HG02678 (cell line): ENCODE results near the gene RIMBP2.
"Not testable (repeated sequence)": the region's sequence is repeated elsewhere in the genome, so short reads cannot be mapped to it uniquely, and the experiment has no call there.

ENCODE experiments used
- ATAC-seq: cut with Tn5 transposase; IDR thresholded peaks from one replicate; pipeline ENCODE4 v1.9.1; 2021; ENCODE audit warnings: mild to moderate bottlenecking, moderate library complexity; ENCODE audit not compliant: unreplicated experiment

The RIMBP2 gene, protein sequence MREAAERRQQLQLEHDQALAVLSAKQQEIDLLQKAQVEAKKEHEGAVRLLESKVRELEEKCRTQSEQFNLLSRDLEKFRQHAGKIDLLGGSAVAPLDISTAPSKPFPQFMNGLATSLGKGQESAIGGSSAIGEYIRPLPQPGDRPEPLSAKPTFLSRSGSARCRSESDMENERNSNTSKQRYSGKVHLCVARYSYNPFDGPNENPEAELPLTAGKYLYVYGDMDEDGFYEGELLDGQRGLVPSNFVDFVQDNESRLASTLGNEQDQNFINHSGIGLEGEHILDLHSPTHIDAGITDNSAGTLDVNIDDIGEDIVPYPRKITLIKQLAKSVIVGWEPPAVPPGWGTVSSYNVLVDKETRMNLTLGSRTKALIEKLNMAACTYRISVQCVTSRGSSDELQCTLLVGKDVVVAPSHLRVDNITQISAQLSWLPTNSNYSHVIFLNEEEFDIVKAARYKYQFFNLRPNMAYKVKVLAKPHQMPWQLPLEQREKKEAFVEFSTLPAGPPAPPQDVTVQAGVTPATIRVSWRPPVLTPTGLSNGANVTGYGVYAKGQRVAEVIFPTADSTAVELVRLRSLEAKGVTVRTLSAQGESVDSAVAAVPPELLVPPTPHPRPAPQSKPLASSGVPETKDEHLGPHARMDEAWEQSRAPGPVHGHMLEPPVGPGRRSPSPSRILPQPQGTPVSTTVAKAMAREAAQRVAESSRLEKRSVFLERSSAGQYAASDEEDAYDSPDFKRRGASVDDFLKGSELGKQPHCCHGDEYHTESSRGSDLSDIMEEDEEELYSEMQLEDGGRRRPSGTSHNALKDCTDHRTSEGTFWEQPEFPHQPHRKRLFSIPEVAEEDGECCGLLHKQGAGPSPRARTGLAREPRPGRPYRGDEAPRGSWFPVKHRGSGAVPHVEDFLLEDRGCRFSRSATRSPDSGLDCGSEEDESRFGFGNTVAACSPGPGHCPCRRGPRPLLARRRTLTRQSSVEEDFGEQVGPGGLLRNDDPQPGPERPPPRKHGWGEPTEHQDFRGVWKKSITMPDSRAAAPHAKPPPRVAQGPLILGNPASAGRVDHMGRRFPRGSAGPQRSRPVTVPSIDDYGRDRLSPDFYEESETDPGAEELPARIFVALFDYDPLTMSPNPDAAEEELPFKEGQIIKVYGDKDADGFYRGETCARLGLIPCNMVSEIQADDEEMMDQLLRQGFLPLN (N-terminal part only)

DNA sequence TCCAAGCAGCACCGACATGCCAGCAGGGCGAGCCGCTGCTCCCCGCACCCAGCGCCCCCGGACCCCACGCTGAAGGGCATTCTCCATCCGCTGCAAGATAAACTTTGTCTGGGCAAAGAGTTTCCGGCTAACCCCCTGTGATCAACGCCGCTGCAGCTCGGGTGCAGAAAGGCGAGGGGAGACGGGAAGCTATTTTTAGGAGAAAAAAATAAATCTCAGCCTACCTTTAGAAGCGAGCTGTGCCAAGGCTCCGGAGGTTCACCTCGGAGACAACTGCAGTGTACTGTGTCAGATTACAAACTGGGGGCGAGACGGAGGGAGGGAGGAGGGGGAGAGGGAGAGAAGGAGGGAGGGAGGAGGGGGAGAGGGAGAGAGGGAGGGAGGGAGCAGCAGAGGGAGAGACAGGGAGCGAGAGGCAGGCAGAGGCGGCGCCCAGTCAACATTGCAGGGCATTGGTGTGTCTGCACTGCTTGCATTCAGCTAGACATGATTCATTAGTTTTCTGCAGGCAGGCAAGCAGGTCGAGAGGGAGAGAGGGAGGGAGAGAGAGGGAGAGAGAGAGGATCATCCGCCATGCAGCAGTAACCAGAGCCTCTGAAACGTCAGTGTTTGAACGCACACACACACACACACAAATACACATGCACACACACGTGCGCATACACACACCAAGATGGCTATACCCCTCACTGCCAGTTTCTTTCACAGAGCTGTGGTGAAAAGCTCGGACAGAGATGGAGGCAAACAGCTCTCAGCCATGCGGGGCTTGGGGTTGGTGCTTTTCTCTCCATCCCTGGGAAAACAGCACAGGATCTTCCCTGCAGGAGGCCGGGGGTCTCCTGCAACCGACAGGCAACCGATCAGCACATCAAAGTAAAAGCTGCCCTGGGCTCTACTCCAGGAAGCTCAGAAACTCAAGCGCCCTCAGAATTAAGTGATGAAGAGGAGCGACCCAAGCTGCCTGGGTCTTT is at the start of gene RIMBP2:
RIMBP2 (minus strand) TSS at position 302 of the 971 bp plus-strand sequence. CDS start 237,286 bp downstream, outside the sequence.
- ATAC-seq: no peak

DNA sequence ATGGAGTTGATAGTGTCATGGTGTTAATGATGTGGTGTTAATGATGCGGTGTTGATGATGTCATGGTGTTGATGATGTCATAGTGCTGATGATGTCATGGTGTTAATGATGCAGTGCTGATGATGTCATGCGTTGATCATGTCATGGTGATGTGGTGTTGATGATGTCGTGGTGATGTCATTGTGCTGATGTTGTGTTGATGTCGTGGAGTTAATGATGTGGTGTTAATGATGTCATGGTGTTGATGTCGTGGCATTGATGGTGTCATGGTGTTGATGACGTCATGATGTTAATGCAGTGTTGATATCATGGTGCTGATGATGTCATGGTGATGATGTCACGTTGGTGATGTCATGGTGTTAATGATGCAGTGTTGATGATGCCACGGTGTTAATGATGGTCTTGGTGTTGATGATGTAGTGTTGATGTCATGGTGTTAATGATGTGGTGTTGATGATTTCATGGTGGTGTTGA is 49.1 kb upstream of the RIMBP2 start:
- no peak for ATAC-seq

DNA sequence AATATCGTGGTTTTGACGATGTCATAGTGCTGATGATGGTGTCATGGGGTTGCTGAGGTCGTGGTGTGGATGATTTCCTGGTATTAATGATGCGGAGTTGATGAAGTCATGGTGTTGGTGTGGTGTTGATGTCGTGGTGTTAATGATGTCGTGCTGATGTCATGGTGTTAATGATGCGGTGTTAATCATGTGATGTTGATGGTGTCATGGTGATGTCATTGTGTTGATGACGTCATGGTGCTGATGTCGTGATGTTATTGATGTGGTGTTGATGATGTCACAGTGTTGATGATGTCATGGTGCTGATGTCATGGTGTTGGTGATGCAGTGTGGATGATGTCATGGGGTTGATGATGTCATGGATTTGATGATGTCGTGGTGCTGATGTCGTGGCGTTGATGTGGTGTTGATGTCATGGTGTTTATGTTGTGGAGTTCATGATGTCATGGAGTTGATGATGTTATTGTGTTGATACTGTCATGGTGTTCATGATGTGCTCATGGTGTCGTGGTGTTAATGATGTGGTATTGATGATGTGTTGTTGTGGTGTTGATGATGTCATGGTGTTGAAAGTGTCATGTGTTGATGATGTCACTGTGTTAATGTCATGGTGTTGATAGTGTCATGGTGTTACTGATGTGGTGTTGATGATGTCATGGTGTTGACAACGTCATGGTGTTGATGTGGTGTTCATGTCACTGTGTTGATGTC is 48.5 kb upstream of the RIMBP2 start:
- no peak for ATAC-seq

DNA sequence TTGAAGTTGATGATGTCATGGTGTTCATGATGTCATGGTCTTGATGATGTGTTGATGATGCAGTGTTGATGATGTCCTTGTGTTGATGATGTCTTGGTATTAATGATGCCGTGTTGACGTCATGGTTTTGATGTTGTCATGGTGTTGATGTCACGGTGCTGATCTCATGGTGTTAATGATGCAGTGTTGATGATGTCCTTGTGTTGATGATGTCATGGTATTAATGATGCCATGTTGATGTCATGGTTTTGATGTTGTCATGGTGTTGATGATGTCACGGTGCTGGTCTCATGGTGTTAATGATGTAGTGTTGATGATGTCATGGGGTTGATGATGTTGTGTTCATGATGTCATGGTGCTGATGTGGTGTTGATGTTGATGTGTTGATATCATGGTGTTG is 48.0 kb upstream of the RIMBP2 start:
- no peak for ATAC-seq

DNA sequence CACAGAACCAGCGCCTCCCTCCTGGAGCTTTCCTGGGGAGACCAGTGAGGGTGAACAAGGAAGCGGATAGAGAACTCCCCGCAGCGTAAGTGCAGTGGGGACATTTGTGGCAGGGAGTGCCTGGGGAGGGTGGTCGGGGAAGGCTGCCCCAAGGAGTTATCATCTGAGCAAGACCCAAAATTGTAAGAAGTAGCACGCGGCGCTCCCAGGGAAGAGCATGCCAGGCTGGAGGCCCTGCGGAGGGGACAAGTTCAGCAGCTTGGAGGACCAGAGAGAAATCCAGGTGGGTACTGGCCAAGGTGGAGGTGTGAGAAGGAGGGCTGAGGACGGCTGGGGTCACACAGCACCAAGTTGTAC is 46.2 kb upstream of the RIMBP2 start:
- no peak for ATAC-seq

DNA sequence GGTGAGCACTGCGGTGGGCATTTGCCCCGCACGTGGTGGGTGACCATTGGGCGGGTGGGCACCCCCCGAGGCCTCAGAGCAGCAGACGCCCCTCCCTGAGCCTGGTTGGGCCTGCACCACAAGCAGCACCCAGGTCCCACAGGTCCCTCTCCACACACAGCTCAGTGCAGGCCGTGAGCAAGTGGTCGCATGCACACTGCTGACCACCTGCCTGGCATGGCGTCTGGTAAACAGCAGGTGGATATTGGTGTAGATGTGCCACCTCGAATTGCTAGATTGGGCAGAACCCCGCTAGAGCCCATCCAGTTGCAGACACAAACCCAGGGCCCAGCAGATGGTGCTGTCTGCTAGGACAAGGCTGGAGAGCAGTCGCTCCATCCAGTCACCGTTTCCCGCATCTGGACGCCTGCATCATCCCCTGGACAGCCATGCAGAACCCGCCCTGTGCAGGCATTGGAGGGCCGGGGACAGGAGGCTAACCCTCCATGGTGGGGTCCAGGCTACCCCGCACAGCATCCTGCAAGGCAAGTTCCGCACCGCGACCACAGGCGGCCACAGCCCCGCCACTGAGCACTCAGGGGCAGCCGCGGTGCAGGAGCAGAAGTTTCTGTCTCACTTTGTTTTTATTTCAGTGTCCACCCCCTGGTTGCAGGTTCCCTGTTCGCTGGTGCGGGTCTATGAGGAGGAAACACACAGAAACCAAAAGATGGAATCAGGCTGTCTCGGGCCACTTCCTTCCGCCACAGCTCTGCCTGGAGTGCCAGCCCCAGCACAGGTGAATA is 45.6 kb upstream of the RIMBP2 start:
- ATAC-seq: peak; percentile 63

DNA sequence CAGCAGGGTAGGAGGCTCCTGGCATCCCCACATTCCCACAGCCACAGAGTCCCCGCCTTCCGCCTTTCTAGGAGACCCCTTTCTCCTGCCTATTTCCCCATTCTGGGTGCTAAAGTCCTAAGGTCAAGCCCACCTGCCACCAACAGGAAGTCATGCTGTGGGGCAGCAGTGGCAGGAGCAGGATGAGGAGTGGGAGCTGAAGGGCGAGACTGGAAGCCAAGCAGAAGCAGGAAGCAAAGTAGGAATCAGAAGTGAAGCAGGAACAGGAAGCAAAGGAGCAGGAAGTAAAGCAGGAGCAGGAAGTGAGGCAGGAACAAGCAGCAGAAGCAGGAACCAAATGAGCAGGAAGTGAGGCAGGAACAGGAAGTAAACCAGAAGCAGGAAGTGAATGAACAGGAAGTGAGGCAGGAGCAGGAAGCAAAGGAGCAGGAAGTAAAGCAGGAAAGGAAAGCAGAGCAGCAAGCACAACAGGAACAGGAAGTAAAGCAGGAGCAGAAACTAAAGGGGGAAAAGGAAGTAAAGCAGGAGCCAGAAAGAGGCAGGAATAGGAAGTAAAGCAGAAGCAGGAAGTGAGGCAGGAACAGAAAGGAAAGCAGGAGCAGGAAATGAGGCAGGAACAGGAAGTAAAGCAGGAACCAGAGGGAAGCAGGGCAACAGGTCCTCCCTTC is 38.3 kb upstream of the RIMBP2 start:
- no peak for ATAC-seq

DNA sequence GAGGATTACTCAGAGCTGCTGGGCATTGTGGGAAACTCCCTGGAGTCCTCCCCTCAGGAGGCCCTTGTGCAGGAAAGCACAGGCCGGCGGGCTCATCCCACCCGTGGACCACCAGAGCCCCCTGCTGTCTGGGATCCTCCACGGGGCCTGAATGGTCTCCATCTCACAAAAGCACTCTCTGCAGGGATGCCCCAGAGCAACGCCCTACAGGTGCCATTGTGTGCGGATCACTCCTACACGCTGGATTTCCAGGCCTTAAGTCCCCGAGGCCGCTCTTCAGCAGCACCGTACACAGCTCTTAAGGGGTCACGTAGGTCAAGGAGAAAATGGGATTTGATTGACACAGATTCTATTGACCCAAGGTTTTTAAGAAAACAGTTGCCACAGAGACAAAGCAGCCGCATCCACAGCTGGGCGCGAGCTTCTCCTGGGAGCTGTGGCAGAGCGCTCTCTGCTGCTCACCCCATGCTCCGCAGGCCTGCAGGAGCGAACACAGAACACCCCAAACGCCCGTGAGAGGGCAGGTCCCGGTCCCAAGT is 36.7 kb upstream of the RIMBP2 start:
- ATAC-seq: no peak

DNA sequence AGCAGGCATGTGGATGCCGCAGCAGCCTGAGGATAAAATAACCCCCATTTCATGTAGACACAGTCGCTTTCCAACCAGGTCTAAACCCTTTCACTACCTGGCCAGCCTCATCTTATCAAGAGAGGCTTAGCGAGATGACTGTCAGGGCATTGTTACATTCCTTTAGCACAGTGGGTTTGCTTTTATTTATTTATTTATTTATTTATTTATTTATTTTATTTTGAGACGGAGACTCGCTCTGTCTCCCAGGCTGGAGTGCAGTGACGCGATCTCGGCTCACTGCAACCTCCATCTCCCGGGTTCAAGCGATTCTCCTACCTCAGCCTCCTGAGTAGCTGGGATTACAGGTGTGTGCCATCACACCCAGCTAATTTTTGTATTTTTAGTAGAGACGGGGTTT is 35.9 kb upstream of the RIMBP2 start:
- ATAC-seq: not testable (repeated sequence)

DNA sequence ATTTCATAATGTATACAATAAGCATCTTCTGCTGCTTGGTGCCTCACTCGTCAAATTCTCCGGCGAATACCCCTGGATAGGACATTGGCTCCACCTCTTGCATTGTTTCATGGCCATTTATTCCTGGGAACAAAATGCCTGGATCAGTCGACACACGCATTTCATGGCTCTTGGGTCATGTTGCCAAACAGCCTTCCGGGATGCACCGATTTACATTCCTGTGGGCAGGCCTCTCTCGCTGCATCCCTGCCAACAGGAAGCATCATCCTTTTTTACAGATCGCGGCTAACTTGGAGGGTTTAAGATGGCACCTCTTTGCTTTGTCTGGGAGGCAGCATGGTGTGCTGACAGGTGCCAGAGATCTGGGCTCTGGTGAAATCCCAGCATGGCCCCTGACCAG is 32.7 kb upstream of the RIMBP2 start:
- no peak for ATAC-seq

DNA sequence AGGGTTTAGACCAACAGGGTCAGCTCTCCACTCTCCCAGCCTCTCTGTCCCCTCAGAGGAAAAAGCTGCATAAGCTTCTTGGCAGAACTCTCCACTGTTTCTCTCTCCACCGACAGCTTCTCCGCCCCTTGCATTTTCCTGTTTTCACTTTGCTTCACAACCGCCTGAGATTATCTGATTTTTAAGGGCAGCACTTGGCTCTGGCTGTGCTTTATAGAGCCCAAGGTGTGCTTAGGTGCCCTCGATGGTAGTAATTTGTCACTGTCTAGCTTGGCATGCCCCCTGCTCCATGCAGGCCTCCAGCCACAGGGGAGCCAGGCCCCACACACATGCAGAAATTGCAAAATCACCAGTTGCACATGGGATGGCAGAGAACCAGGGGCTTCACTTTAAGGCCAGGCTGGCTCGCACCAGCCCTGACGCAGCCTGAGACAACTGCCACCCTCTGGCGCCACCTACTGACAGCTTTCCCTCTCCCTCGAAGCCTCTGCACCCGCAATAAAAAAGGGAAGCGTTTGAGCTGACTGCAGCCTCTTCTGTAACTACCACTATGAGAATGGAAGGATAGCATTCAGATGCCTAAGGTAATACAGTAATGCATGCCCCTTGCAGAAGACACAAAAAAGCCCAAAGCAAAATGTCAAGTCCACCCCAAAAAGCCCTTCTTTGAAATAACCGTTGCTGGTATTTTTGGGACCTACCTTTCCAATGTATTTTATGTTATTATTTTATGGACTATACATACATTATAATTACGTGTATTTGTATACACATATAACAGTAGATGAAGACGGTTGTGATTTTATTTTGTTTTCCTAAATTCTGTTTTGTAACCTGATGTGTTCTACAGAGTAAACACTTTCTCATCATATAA is 32.0 kb upstream of the RIMBP2 start:
- ATAC-seq: peak; percentile 86

DNA sequence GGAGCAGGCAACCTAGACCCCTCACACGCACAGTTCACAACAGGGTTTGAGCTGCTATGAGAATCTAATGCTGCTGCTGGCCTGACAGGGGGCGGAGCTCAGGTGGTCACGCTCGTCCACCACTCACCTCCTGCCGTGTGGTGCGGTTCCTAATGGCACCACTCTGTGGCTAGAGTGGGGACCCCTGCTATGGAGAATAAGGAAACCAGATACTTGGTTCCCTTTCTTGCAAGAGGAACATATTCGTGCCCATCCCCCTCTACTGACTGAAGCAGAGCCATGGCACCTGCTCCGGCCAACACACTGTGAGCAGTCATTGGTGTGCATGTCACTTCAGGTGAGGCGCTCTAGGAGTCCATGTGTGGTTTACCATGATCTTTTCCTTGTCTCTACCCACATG is 30.4 kb upstream of the RIMBP2 start:
- no peak for ATAC-seq

DNA sequence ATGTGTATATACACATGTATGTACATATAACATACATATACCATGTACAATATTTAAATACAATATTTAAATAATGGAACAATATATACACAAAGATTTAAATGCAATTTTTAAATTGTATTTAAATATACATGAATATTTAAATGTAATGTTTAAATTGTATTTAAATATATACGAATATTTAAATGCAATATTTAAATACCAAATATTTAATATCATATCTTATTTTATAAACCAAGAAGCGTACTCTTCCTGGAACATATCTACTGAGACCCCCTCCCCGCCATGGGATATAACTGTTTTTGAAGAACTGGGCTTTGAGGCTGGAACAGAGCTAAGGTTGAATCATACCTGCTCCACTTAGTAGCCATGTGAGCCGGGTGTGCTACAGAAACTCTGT is 29.8 kb upstream of the RIMBP2 start:
- no peak for ATAC-seq

DNA sequence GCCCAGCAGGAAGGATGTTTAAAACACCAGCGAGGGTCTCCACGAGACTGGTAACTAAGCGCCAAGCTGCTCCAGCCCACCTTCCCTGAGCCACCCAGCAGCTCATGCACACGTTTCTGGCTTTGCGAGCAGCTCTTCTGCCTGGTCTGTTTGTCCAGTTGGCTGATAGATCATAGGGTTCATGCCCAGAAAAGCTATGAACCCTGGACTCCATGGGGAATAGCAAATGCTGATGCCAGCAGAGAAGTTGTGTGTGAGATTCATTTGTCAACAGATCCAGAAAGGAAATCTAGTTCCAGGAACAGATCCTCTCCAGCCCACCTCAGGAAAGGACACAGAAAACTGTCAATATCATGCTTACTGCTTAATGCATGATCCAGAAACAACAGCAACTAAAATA is 28.2 kb upstream of the RIMBP2 start:
- no peak for ATAC-seq

DNA sequence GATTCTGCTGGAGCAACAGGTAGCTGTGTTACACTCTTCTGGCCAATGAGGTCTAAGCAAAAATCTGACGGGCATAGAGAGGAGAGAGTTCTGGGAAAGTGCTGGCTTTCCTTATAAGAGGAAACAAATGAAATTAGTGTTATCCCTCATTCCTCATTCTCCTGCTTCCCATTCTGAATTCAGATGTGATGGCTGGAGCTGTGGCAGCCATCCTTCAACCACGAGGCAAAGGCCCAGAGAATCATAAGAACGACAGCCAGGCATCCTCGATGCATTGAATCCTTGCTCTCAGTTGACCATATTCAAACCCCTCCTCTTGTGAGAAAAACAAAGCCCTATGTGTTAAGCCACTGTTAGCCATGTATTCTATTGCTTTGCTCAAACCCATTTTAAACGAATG is 27.5 kb upstream of the RIMBP2 start:
- no peak for ATAC-seq

DNA sequence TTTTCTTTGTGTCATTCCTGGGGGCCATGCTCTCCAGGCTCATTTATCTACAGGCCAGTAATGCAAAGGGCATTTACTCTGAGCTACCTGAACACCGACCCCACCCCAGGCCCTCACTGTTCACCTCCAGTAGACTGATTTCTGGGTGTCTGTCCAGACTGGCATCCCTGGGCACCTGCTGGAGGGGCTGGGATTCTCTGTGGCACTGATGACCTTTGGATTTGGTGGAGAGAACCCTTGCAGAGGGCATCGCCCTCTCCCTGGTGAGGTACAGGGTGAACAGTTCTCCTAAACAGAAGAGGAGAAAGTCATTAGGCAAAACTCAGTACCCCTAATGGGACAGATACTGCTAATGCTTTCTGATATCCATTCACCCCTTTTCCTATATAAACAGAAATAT is 27.1 kb upstream of the RIMBP2 start:
- no peak for ATAC-seq

DNA sequence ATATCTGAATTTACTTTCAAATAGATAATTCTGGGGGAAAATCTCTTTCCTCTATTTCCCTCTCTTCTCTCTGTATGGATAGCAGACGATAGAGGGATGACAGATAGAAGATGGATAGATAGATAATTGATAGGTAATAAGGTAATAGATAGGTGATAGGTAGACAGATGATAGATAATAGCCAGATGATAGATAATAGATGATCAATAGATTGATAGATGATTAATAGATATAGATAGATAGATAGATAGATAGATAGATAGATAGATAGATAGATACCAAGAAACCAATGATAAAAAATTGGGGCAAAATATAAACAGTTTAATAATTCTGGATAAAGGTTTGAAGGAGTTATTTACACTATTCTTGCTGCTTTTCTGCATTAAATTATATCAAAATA is 26.6 kb upstream of the RIMBP2 start:
- no peak for ATAC-seq
